Measurements from ENCODE around the gene MCTP2. TPM values are rescaled to one million over a fixed set of nuclear protein-coding genes. Genes with fewer than 3 reads are reported as not detected.

MCTP2 gene
- total and polyA plus RNA-seq, 2 experiments from 2014 or later = 8.1 to 23.3 TPM

DNA sequence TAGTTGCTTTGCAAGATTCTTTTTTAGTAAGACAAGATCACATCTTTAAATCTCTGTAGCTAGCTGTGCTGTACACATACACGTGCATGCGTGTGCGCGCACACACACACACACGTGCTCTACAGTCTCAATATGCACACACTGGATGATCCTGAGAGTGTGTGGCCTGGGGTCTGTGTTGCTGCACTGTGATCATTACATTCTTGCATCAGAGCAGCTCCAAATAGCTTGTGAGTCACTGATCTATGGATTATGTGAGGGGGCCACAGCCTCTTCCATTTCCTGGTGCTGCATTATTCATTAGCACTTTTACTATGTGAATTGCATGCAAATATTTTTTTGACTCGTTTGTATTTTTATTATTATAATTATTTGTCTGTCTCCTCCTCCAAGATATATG is 34.6 kb downstream of the MCTP2 start:
- Histone ChIP-seq H4K20me1 (ENCODE audit: insufficient read depth, poor library complexity, severe bottlenecking) (no peaks in the 10 kb centered on the region), H3K27me3 (no peaks in the 10 kb centered on the region), H3K4me3 (no peak overlapping the region), H3K36me3 (replicated peaks; ENCODE audit: insufficient read depth, low read depth) (no peaks in the 10 kb centered on the region), H3K4me1 (ENCODE audit: insufficient read depth) (no peaks in the 10 kb centered on the region), H3K9me2 (replicated peaks; ENCODE audit: insufficient read depth) (peaks cover 5% of the 10 kb centered on the region), H3K27ac (no peak overlapping the region), H3K79me2 (peaks cover 27% of the 10 kb centered on the region), H2AFZ (no peak overlapping the region), H3K4me2 (no peak overlapping the region), H3K9me3 (ENCODE audit: low read depth) (no peaks in the 10 kb centered on the region)
- TF ChIP-seq EZH2phosphoT487 (IDR thresholded peaks at IDR 0.05; ENCODE audit: low read depth, severe bottlenecking, unreplicated experiment) (no peak), EZH2 (IDR thresholded peaks at IDR 0.05; ENCODE audit: borderline replicate concordance) (no peak)
- TF ChIP-seq, protein P1, sequence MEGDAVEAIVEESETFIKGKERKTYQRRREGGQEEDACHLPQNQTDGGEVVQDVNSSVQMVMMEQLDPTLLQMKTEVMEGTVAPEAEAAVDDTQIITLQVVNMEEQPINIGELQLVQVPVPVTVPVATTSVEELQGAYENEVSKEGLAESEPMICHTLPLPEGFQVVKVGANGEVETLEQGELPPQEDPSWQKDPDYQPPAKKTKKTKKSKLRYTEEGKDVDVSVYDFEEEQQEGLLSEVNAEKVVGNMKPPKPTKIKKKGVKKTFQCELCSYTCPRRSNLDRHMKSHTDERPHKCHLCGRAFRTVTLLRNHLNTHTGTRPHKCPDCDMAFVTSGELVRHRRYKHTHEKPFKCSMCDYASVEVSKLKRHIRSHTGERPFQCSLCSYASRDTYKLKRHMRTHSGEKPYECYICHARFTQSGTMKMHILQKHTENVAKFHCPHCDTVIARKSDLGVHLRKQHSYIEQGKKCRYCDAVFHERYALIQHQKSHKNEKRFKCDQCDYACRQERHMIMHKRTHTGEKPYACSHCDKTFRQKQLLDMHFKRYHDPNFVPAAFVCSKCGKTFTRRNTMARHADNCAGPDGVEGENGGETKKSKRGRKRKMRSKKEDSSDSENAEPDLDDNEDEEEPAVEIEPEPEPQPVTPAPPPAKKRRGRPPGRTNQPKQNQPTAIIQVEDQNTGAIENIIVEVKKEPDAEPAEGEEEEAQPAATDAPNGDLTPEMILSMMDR (IDR thresholded peaks at IDR 0.05; ENCODE audit: poor library complexity) = no peak
- no peak for DNase-seq (ENCODE audit: low spot score)
- WGBS (ENCODE audit: low lambda C conversion rate, missing lambda C conversion rate) = 82% methylated on average over 6 of the region's 6 CpGs

DNA sequence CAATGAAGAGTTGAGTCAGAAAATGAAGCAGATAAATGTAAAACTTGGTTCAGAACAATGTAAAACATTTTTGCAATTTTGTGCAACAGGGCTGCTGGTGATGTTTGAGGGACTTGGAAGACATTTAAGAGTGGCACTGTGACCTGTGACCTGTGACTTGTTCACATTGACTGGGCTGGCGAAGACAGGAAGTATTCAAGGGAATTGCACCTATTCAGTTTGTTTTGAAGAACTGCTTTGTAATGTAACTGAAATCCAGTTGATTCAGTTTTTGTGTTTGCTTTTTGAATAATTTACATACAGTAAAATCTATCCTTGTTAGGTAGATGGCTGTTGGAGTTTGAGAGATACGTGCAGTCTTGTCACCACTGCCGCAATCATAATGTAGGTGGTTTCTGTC is 35.4 kb downstream of the MCTP2 start:
- TF ChIP-seq EZH2phosphoT487 (IDR thresholded peaks at IDR 0.05; ENCODE audit: low read depth, severe bottlenecking, unreplicated experiment) = no peak
- TF ChIP-seq, protein P1 (IDR thresholded peaks at IDR 0.05; ENCODE audit: poor library complexity) = no peak
- no peak for TF ChIP-seq EZH2 (IDR thresholded peaks at IDR 0.05; ENCODE audit: borderline replicate concordance)
- no peak for DNase-seq (ENCODE audit: low spot score)
- Histone ChIP-seq H3K4me3 (no peak overlapping the region), H4K20me1 (ENCODE audit: insufficient read depth, poor library complexity, severe bottlenecking) (no peaks in the 10 kb centered on the region), H3K4me2 (no peak overlapping the region), H3K79me2 (peaks cover 22% of the 10 kb centered on the region), H3K27me3 (no peaks in the 10 kb centered on the region), H3K9me2 (replicated peaks; ENCODE audit: insufficient read depth) (peaks cover under 1% of the 10 kb centered on the region), H3K36me3 (replicated peaks; ENCODE audit: insufficient read depth, low read depth) (no peaks in the 10 kb centered on the region), H2AFZ (no peak overlapping the region), H3K27ac (no peak overlapping the region), H3K4me1 (ENCODE audit: insufficient read depth) (no peaks in the 10 kb centered on the region), H3K9me3 (ENCODE audit: low read depth) (no peaks in the 10 kb centered on the region)
- 90% methylated on average over 3 of the region's 3 CpGs for WGBS (ENCODE audit: low lambda C conversion rate, missing lambda C conversion rate)

DNA sequence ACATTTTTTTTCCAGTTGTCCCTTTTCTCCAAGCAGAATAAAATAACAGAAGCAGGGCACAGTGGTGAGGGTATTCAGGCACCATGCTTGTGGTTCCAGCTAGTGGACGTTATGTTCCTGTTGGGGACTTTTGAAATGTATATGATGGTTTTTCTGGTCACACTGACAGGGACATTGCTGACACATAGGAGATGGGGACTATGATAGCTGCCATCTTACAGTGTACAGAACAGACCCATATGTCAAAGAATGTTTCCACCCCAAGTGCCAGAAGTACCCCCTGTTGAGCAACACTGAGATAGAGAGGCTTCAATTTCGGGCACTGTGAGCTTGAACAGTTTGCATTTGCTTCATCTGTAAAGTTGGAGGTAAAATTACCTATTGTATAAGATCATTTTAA is 38.6 kb downstream of the MCTP2 start:
- Histone ChIP-seq H3K9me3 (ENCODE audit: low read depth) (no peaks in the 10 kb centered on the region), H2AFZ (no peak overlapping the region), H3K36me3 (replicated peaks; ENCODE audit: insufficient read depth, low read depth) (no peaks in the 10 kb centered on the region), H3K4me1 (ENCODE audit: insufficient read depth) (no peaks in the 10 kb centered on the region), H3K79me2 (peaks cover 25% of the 10 kb centered on the region), H3K27me3 (no peaks in the 10 kb centered on the region), H3K27ac (no peak overlapping the region), H3K4me3 (no peak overlapping the region), H3K4me2 (no peak overlapping the region), H3K9me2 (replicated peaks; ENCODE audit: insufficient read depth) (no peaks in the 10 kb centered on the region), H4K20me1 (ENCODE audit: insufficient read depth, poor library complexity, severe bottlenecking) (no peaks in the 10 kb centered on the region)
- WGBS (ENCODE audit: low lambda C conversion rate, missing lambda C conversion rate) = 89% methylated on average over 2 of the region's 2 CpGs
- no peak for DNase-seq (ENCODE audit: low spot score)
- no peak for TF ChIP-seq EZH2 (IDR thresholded peaks at IDR 0.05; ENCODE audit: borderline replicate concordance)
- TF ChIP-seq, protein P1 (IDR thresholded peaks at IDR 0.05; ENCODE audit: poor library complexity) = no peak
- TF ChIP-seq EZH2phosphoT487 (IDR thresholded peaks at IDR 0.05; ENCODE audit: low read depth, severe bottlenecking, unreplicated experiment) = no peak

DNA sequence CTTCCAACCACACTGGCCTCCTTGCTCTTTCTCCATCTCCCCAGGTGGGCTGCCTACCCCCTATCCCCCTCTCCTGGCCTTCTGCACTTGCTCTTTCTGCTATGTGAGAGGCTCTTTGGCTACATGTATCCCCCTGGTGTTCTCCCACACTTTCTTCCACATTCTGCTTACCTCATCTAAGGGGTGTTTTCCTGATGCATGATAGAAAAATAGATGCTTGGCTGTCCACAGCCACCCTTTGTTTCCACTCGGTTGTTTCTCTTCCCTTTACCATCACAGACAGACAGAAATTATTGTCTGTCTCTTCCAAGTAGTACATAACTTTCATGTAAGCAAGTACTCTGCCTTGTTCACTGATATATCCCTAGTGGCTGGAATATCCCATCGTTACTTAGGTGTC is 39.2 kb downstream of the MCTP2 start:
- TF ChIP-seq EZH2phosphoT487 (IDR thresholded peaks at IDR 0.05; ENCODE audit: low read depth, severe bottlenecking, unreplicated experiment) = no peak
- TF ChIP-seq, protein P1 (IDR thresholded peaks at IDR 0.05; ENCODE audit: poor library complexity) = no peak
- no peaks in the 10 kb centered on the region for H3K4me1 ChIP-seq (ENCODE audit: insufficient read depth)
- no peak overlapping the region for H2AFZ ChIP-seq
- H3K27me3 ChIP-seq = no peaks in the 10 kb centered on the region
- H3K27ac ChIP-seq = no peak overlapping the region
- H3K36me3 ChIP-seq (replicated peaks; ENCODE audit: insufficient read depth, low read depth) = no peaks in the 10 kb centered on the region
- no peak overlapping the region for H3K4me3 ChIP-seq
- H3K4me2 ChIP-seq = no peak overlapping the region
- H3K9me3 ChIP-seq (ENCODE audit: low read depth) = no peaks in the 10 kb centered on the region
- 98% methylated on average over 2 of the region's 2 CpGs for WGBS (ENCODE audit: low lambda C conversion rate, missing lambda C conversion rate)
- no peaks in the 10 kb centered on the region for H4K20me1 ChIP-seq (ENCODE audit: insufficient read depth, poor library complexity, severe bottlenecking)
- no peaks in the 10 kb centered on the region for H3K9me2 ChIP-seq (replicated peaks; ENCODE audit: insufficient read depth)
- peaks cover 27% of the 10 kb centered on the region for H3K79me2 ChIP-seq
- no peak for DNase-seq (ENCODE audit: low spot score)
